ENCODE results near the gene WASF2.

GRCh38 chr1:27430903-27431600 lies 58.9 kb downstream of the WASF2 start:
- no peak for TF ChIP-seq CTCF (IDR thresholded peaks at IDR 0.05)
- TF ChIP-seq POLR2A (IDR thresholded peaks at IDR 0.05): peak in 1 of 4 donors; percentile 11

Data from esophagus squamous epithelium (tissue), 4 donors.